ENCODE measurements around the gene AGTRAP.
A peak's percentile ranks its signal among the peaks of the same experiment; 100 is the strongest.

Gene AGTRAP

GRCh38 chr1:11782127-11782708 is 46.3 kb downstream of the AGTRAP start:
- no peak for DNase-seq

- no peak for DNase-seq
Observed at GRCh38 chr1:11783556-11783955, 47.6 kb downstream of the AGTRAP start.

- DNase-seq: no peak
Observed at GRCh38 chr1:11784256-11784992, 48.5 kb downstream of the AGTRAP start.

GRCh38 chr1:11784993-11785769 is 49.2 kb downstream of the AGTRAP start:
- DNase-seq: peak in 35 of 51 donors; percentile 11 to 69 (median 43)

GRCh38 chr1:11786168-11786567 is 50.2 kb downstream of the AGTRAP start:
- no peak for DNase-seq

GRCh38 chr1:11787251-11787803 is 51.4 kb downstream of the AGTRAP start:
- DNase-seq: peak in 1 of 51 donors; percentile 12

- DNase-seq: no peak
Observed at GRCh38 chr1:11787804-11788436, 52.0 kb downstream of the AGTRAP start.

- DNase-seq: no peak
Observed at GRCh38 chr1:11788549-11789053, 52.7 kb downstream of the AGTRAP start.

- DNase-seq: no peak
Observed at GRCh38 chr1:11789126-11790067, 53.5 kb downstream of the AGTRAP start.

- DNase-seq: no peak
Observed at GRCh38 chr1:11790101-11790879, 54.4 kb downstream of the AGTRAP start.

GRCh38 chr1:11790880-11791715 is 55.2 kb downstream of the AGTRAP start:
- peak in 33 of 51 donors; percentile 19 to 79 (median 42) for DNase-seq

- DNase-seq: no peak
Observed at GRCh38 chr1:11792106-11792505, 56.2 kb downstream of the AGTRAP start.

GRCh38 chr1:11793819-11794218 is 57.9 kb downstream of the AGTRAP start:
- no peak for DNase-seq

GRCh38 chr1:11794446-11795237 is 58.7 kb downstream of the AGTRAP start:
- no peak for DNase-seq

- no peak for DNase-seq
Observed at GRCh38 chr1:11795238-11795890, 59.4 kb downstream of the AGTRAP start.

GRCh38 chr1:11796036-11796828 is 60.3 kb downstream of the AGTRAP start:
- no peak for DNase-seq
